COLO668 (cell line): Measurements from ENCODE around the gene N4BP2.

Experiments
- DNase-seq: peaks from one replicate; lab custom pipeline; 2025; ENCODE audit not compliant: unreplicated experiment; lab: John Stamatoyannopoulos, UW

The N4BP2 gene

DNA sequence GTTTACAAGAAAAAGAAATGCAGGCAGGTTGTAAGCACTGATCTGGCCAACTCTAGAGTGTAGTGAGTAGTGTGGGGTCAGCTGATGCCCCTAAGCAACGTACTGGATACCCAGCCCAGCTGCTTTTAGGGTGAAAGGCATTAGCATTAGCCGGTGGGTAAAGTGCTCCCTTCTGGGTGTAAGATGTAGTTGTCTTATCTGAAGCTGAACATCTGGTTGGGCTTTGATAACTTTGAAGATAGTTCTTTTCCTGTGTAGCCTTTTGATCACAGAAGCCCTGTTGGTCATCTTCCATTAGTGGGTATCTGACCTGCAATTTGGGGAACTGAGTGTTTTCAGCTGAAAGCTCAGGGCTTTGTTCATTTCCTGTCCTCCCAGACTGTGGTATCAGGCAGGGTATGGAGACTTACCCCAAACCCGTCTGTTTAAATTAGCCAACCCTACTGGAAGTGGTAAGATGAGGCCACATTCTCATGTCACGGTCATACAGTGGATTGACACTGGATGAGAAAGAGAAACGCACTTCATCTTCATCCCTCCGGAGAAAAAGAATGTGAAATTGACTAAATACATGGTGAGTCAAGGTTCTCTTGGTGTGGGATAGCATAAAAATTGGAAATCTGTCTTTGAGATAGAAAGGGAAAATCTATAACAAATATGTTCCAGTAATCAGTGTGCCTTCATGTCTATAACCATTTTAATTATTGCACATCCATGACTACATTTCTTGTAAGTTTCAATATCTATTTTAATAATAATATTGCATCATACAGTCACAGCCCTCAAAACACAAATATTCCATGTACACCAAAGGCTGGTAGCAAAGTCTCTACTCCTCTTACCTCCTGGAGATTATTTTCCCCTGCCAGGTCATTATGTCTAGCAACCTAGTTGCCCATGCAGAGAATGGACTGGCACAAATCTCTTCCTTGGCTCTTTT is 148.9 kb downstream of the N4BP2 start:
- no peak for DNase-seq

DNA sequence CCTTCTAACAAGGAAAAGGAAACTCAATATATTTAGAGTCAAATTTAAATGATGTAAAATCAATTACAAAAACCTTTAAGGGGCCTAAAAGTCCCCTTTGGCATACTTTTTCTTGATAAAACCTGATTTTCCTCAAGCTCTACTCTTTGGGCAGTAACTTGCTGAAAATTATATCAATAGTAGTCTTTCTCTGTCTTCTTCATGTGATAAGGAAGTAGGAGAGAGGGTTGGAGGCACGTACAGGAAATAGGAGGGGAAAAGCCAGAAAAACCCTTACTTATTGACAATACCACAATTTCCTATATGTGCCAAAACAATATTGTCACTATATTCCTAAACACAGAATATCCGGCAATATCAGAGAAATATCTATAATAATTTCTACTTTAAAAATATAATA is 149.8 kb downstream of the N4BP2 start:
- no peak for DNase-seq
